Neural progenitor cell (in vitro differentiated cells): ENCODE data around the gene MYH7B.

Experiments
- CTCF ChIP-seq: fragments of 200-600 bp; sonication (generic); IDR thresholded peaks from 2 replicates; pipeline ENCODE4 v1.5.1; 2017; ENCODE audit warnings: antibody characterized with exemption, mild to moderate bottlenecking
- EZH2 ChIP-seq: fragments of 200-600 bp; sonication (generic); IDR thresholded peaks from 2 replicates; pipeline ENCODE4 v1.6.1; 2017; ENCODE audit warnings: antibody characterized with exemption, mild to moderate bottlenecking, moderate library complexity
- EZH2phosphoT487 ChIP-seq: fragments of 200-600 bp; sonication (generic); IDR thresholded peaks from 2 replicates; pipeline ENCODE4 v1.6.1; 2017; ENCODE audit warnings: antibody characterized with exemption

DNA sequence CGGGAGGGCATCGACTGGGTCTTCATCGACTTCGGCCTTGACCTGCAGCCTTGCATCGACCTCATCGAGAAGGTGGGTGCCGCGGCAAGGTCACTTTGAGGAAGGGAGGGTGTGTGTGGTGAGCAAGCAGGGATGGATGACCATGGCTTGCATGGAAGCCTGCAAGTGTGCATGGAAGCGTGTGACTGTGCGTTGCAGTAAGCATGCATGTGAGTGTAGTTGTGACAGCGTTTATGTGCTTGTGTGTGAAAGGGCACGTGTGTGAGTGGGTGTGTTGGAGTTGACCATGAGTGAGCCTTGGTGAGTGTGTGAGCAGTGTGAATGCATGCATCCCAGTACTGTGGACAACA is 32.5 kb downstream of the MYH7B start:
- TF ChIP-seq CTCF (no peak), EZH2 (no peak), EZH2phosphoT487 (no peak)
